Esophagus squamous epithelium (tissue), 4 donors: ENCODE measurements around the gene MALSU1.

ENCODE experiments used
- POLR2A ChIP-seq, 4 donors: fragments of 450-650 bp; IDR thresholded peaks; one replicate each; pipeline ENCODE4 v1.6.1; 2017; ENCODE audit warnings: antibody characterized with exemption in 4 of 4, mild to moderate bottlenecking in 4 of 4, moderate library complexity in 3 of 4
- TF ChIP-seq, protein P1 (sequence below), 6 experiments: fragments of 450-650 bp in 4 of 6; fragments of 200-600 bp in 2 of 6; sonication (generic) in 2 of 6; IDR thresholded peaks; one replicate each; pipeline ENCODE4 v1.5.1; 2016 to 2019; ENCODE audit warnings: antibody characterized with exemption in 6 of 6, mild to moderate bottlenecking in 4 of 6, moderate library complexity in 4 of 6

DNA sequence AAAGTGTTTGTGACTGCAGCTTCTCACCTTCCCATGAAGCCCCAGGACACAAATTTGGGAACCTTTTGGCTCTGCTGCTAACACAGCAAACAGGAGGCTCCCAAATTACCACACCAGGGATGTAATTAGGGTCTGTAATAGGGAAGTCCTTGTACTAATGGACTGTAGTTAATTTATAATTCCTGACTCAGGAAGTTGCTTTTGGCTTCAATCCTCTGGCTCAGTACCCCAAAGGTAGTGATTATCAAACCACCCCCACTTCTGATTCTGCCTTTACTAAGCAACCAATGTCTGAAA, 3.8 kb upstream of the MALSU1 start:
- TF ChIP-seq POLR2A (IDR thresholded peaks at IDR 0.05), result no peak
- TF ChIP-seq, protein P1, sequence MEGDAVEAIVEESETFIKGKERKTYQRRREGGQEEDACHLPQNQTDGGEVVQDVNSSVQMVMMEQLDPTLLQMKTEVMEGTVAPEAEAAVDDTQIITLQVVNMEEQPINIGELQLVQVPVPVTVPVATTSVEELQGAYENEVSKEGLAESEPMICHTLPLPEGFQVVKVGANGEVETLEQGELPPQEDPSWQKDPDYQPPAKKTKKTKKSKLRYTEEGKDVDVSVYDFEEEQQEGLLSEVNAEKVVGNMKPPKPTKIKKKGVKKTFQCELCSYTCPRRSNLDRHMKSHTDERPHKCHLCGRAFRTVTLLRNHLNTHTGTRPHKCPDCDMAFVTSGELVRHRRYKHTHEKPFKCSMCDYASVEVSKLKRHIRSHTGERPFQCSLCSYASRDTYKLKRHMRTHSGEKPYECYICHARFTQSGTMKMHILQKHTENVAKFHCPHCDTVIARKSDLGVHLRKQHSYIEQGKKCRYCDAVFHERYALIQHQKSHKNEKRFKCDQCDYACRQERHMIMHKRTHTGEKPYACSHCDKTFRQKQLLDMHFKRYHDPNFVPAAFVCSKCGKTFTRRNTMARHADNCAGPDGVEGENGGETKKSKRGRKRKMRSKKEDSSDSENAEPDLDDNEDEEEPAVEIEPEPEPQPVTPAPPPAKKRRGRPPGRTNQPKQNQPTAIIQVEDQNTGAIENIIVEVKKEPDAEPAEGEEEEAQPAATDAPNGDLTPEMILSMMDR (IDR thresholded peaks at IDR 0.05), result no peak
